IMR-90 (cell line): ENCODE data around the gene CCNL2. TPM values are rescaled to one million over a fixed set of nuclear protein-coding genes. Genes with fewer than 3 reads are reported as not detected.

Experiments
- ATAC-seq: fragments of 200-7000 bp; cut with Tn5 transposase; 2 replicates; pipeline ENCODE4 v1.9.1; 2020; ENCODE audit warnings: low read depth, mild to moderate bottlenecking, moderate library complexity
- BruUV-seq: library from RNA; stranded (reverse); fragments of 400-500 nt; replicated peaks from 2 replicates; lab custom pipeline; 2021; lab: Mats Ljungman, UMichigan
- CTCF ChIA-PET: fragments of 300-600 bp; formaldehyde crosslinking; extraction: SDS; loops from one replicate; lab custom pipeline; 2021; ENCODE audit warnings: antibody characterized with exemption; lab: Yijun Ruan, JAX
- POLR2A ChIA-PET: fragments of 300-600 bp; sonication (Branson Sonifier 250); formaldehyde crosslinking; loops from one replicate; lab custom pipeline; 2022; ENCODE audit warnings: antibody characterized with exemption; ENCODE audit not compliant: unreplicated experiment; lab: Charles Lee
- DNase-seq: peaks from one replicate; pipeline ENCODE4 v3.0.0; 2013
- H2AFZ ChIP-seq: replicated peaks from 2 replicates; pipeline ENCODE3; 2013; ENCODE audit warnings: low read length, mild to moderate bottlenecking; ENCODE audit not compliant: poor library complexity
- H2AK5ac ChIP-seq: 2 replicates; pipeline ENCODE4 v1.6.1; 2013; ENCODE audit warnings: low read depth, low read length, inconsistent platforms
- H2AK9ac ChIP-seq: replicated peaks from 2 replicates; pipeline ENCODE3; 2013; ENCODE audit warnings: mild to moderate bottlenecking, low read depth, low read length, moderate library complexity; ENCODE audit not compliant: poor library complexity
- H2BK120ac ChIP-seq: 2 replicates; pipeline ENCODE4 v1.6.1; 2013; ENCODE audit warnings: low read depth, low read length, inconsistent platforms
- H2BK15ac ChIP-seq: 3 replicates; pipeline ENCODE4 v1.6.1; 2013; ENCODE audit warnings: low read depth, low read length, inconsistent platforms
- H2BK20ac ChIP-seq: 2 replicates; pipeline ENCODE4 v1.6.1; 2013; ENCODE audit warnings: low read depth, mild to moderate bottlenecking, inconsistent platforms, low read length, moderate library complexity
- H2BK5ac ChIP-seq: 2 replicates; pipeline ENCODE4 v1.6.1; 2013; ENCODE audit warnings: mild to moderate bottlenecking, low read depth, low read length, inconsistent platforms; ENCODE audit not compliant: poor library complexity, severe bottlenecking
- H3K14ac ChIP-seq: replicated peaks from 2 replicates; pipeline ENCODE4 v1.6.1; 2013; ENCODE audit warnings: low read depth, low read length, inconsistent platforms
- H3K18ac ChIP-seq: 2 replicates; pipeline ENCODE4 v1.6.1; 2013; ENCODE audit warnings: low read depth, low read length, control low read depth
- H3K23ac ChIP-seq: 2 replicates; pipeline ENCODE4 v1.6.1; 2013; ENCODE audit warnings: low read depth, low read length, inconsistent platforms
- H3K27ac ChIP-seq: 2 replicates; pipeline ENCODE4 v1.5.1; 2013; ENCODE audit warnings: mild to moderate bottlenecking, control low read depth, low read length; ENCODE audit not compliant: insufficient read depth
- H3K27me3 ChIP-seq: 2 replicates; pipeline ENCODE4 v1.6.1; 2013; ENCODE audit warnings: low read length; ENCODE audit not compliant: control insufficient read depth, insufficient read depth
- H3K36me3 ChIP-seq: 2 replicates; pipeline ENCODE4 v1.6.1; 2013; ENCODE audit warnings: low read length, mixed read lengths; ENCODE audit not compliant: control insufficient read depth, insufficient read depth
- H3K4ac ChIP-seq: 2 replicates; pipeline ENCODE4 v1.6.1; 2013; ENCODE audit warnings: low read depth, low read length, inconsistent platforms
- H3K4me1 ChIP-seq: 2 replicates; pipeline ENCODE4 v1.6.1; 2013; ENCODE audit warnings: low read length, mixed read lengths; ENCODE audit not compliant: control insufficient read depth, insufficient read depth
- H3K4me2 ChIP-seq: 2 replicates; pipeline ENCODE4 v1.6.1; 2013; ENCODE audit warnings: low read depth, mild to moderate bottlenecking, control low read depth, low read length, moderate library complexity
- H3K4me3 ChIP-seq: 2 replicates; pipeline ENCODE4 v1.5.1; 2013; ENCODE audit warnings: low read depth, mild to moderate bottlenecking, control low read depth, low read length, moderate library complexity; ENCODE audit not compliant: insufficient read depth
- H3K56ac ChIP-seq: 2 replicates; pipeline ENCODE4 v1.6.1; 2013; ENCODE audit warnings: low read length, inconsistent platforms; ENCODE audit not compliant: insufficient read depth; ENCODE audit errors: extremely low read depth
- H3K79me1 ChIP-seq, 2 experiments: 2 replicates each; pipeline ENCODE4 v1.6.1; 2013; ENCODE audit warnings: low read length in 2 of 2, inconsistent platforms in 1 of 2, low read depth in 1 of 2
- H3K9ac ChIP-seq: 2 replicates; pipeline ENCODE4 v1.6.1; 2013; ENCODE audit warnings: low read depth, low read length, control low read depth
- H3K9me1 ChIP-seq: 2 replicates; pipeline ENCODE4 v1.6.1; 2013; ENCODE audit warnings: low read length, inconsistent platforms; ENCODE audit not compliant: insufficient read depth
- H3K9me3 ChIP-seq: 2 replicates; pipeline ENCODE4 v1.6.1; 2013; ENCODE audit warnings: low read length; ENCODE audit not compliant: control insufficient read depth, insufficient read depth
- H4K20me1 ChIP-seq: 2 replicates; pipeline ENCODE4 v1.6.1; 2013; ENCODE audit warnings: low read length, inconsistent platforms; ENCODE audit not compliant: insufficient read depth
- H4K5ac ChIP-seq: 2 replicates; pipeline ENCODE4 v1.6.1; 2013; ENCODE audit warnings: mild to moderate bottlenecking, low read depth, low read length, control low read depth
- H4K8ac ChIP-seq, 2 experiments: 2 replicates each; pipeline ENCODE4 v1.6.1; 2013; ENCODE audit warnings: low read depth in 2 of 2, low read length in 2 of 2, control low read depth in 1 of 2, inconsistent platforms in 1 of 2
- H4K91ac ChIP-seq: 2 replicates; pipeline ENCODE4 v1.6.1; 2013; ENCODE audit warnings: low read depth, low read length, inconsistent platforms; ENCODE audit not compliant: insufficient read depth
- BHLHE40 ChIP-seq: fragments of 150-350 bp; IDR thresholded peaks from 2 replicates; pipeline ENCODE4 v1.6.1; 2016; ENCODE audit warnings: mild to moderate bottlenecking, low read depth, low read length
- CEBPB ChIP-seq: IDR thresholded peaks from 2 replicates; pipeline ENCODE4 v1.6.1; 2012; ENCODE audit warnings: low read depth, low read length, improper control_type of control experiment
- CHD1 ChIP-seq: IDR thresholded peaks from 2 replicates; pipeline ENCODE4 v1.6.1; 2012; ENCODE audit warnings: low read depth, low read length, improper control_type of control experiment
- FOS ChIP-seq: fragments of 150-350 bp; IDR thresholded peaks from 2 replicates; pipeline ENCODE4 v1.6.1; 2016; ENCODE audit warnings: low read depth, low read length
- MAFK ChIP-seq: IDR thresholded peaks from 2 replicates; pipeline ENCODE4 v1.6.1; 2012; ENCODE audit warnings: low read depth, low read length, improper control_type of control experiment
- MAZ ChIP-seq: IDR thresholded peaks from 2 replicates; pipeline ENCODE4 v1.6.1; 2012; ENCODE audit warnings: low read depth, mild to moderate bottlenecking, low read length, improper control_type of control experiment, moderate library complexity, borderline replicate concordance
- MXI1 ChIP-seq: IDR thresholded peaks from 2 replicates; pipeline ENCODE4 v1.6.1; 2012; ENCODE audit warnings: low read depth, mild to moderate bottlenecking, low read length, moderate library complexity, borderline replicate concordance
- NFE2L2 ChIP-seq: fragments of 150-350 bp; IDR thresholded peaks from 2 replicates; pipeline ENCODE4 v1.6.1; 2016; ENCODE audit warnings: low read depth, mild to moderate bottlenecking, low read length
- POLR2A ChIP-seq: IDR thresholded peaks from 2 replicates; pipeline ENCODE4 v1.6.1; 2012; ENCODE audit warnings: mild to moderate bottlenecking, low read depth, low read length
- RCOR1 ChIP-seq: IDR thresholded peaks from 2 replicates; pipeline ENCODE4 v1.6.1; 2012; ENCODE audit warnings: mild to moderate bottlenecking, low read length, improper control_type of control experiment; ENCODE audit not compliant: insufficient replicate concordance
- WGBS, 2 experiments: methylation state at CpG; one replicate each; pipeline versions ENCODE4 v1.1.5 to v1.1.7; 2013; ENCODE audit warnings: missing lambda C conversion rate in 2 of 2; ENCODE audit not compliant: insufficient read length in 1 of 2; ENCODE audit errors: extremely low coverage in 2 of 2; 5-methylcytosine and 5-hydroxymethylcytosine counted together
- dilution Hi-C: fragments of 300-500 bp; cut with HindIII; formaldehyde crosslinking; loops from one replicate; pipeline ENCODE4 v1.14.3; 2018; ENCODE audit warnings: low sequenced_read_pairs; ENCODE audit not compliant: unreplicated experiment
- in situ Hi-C: fragments of 300-500 bp; cut with MboI; formaldehyde crosslinking; loops from 3 replicates; pipeline ENCODE4 v1.14.3; 2019; ENCODE audit warnings: low sequenced_read_pairs, inconsistent platforms, mixed read lengths
- intact Hi-C: fragments of 100-400 bp; cut with micrococcal nuclease; formaldehyde crosslinking; loops from 2 replicates; pipeline ENCODE4 v1.10.0; 2022
- polyA plus RNA-seq, 3 experiments: library from polyadenylated mRNA; depleted of rRNA; stranded (reverse); fragments of >200 nt; gene quantifications; 2 replicates each; pipeline ENCODE4 v1.2.3, GENCODE V29; 2012; ENCODE audit warnings: low replicate concordance in 1 of 3
- total RNA-seq: library from RNA; depleted of rRNA; stranded (reverse); fragments of >200 nt; gene quantifications from 2 replicates; pipeline ENCODE4 v1.2.3, GENCODE V29; 2012
- TF ChIP-seq, protein P1 (sequence below): fragments of 150-350 bp; IDR thresholded peaks from 2 replicates; pipeline ENCODE4 v1.6.1; 2017; ENCODE audit warnings: mild to moderate bottlenecking, antibody characterized with exemption, low read length, low read depth
- TF ChIP-seq, protein P2 (sequence below): conservative IDR thresholded peaks from 2 replicates; pipeline ENCODE4 v1.5.1; 2012; ENCODE audit warnings: mild to moderate bottlenecking, low read depth, low read length, improper control_type of control experiment
- TF ChIP-seq, protein P3 (sequence below): fragments of 150-350 bp; IDR thresholded peaks from 2 replicates; pipeline ENCODE4 v1.6.1; 2016; ENCODE audit warnings: low read depth, mild to moderate bottlenecking, low read length, moderate library complexity, borderline replicate concordance

The CCNL2 gene
- total and polyA plus RNA-seq, 2 of the 4 experiments (the other 2 are of a cell fraction) = 53.9 to 239 TPM

DNA sequence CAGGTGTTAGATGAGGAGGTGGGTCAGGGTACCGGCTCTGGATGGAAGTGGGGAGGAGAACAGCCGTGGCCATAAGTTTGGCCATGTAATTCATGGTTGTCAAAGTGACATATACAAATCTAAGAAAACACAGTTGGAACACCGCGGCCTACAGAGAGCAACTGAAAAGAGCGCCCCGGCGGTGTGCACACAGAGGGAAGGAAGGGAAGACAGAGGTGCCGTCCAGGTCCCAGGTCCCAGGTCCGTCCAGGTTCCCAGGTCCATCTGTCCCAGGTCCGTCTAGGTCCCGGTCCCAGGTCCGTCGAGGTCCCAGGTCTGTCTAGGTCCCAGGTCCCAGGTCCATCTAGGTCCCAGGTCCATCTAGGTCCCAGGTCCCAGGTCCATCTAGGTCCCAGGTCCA lies 12.5 kb upstream of the CCNL2 start:
- ATAC-seq (no peak), DNase-seq (no peak)
- Histone ChIP-seq H3K14ac (no peak overlapping the region), H4K91ac (no peak overlapping the region), H3K4me3 (no peak overlapping the region), H4K5ac (no peak overlapping the region), H2BK5ac (no peak overlapping the region), H3K23ac (no peak overlapping the region), H3K9ac (no peak overlapping the region), H2BK20ac (no peak overlapping the region), H3K4me1 (no peaks in the 10 kb centered on the region), H3K4ac (no peak overlapping the region), H3K9me1 (no peaks in the 10 kb centered on the region), H3K27me3 (no peaks in the 10 kb centered on the region), H2BK15ac (no peak overlapping the region), H2AK9ac (no peak overlapping the region), H3K9me3 (peaks cover 3% of the 10 kb centered on the region; the same call in 1 of the 2 replicates), H2BK120ac (no peak overlapping the region), H3K56ac (no peak overlapping the region), H3K27ac (no peak overlapping the region), H2AK5ac (no peak overlapping the region), H3K18ac (no peak overlapping the region), H2AFZ (no peak overlapping the region), H4K8ac (no peak overlapping the region), H3K36me3 (peaks cover 3% of the 10 kb centered on the region; the same call in 1 of the 2 replicates), H4K20me1 (peaks cover 11% of the 10 kb centered on the region; the same call in 1 of the 2 replicates), H3K79me1 (peaks cover 7 to 31% of the 10 kb centered on the region in 2 experiments; a peak in 3 of 4 replicates), H3K4me2 (no peak overlapping the region)
- WGBS, 2 experiments = 92% methylated on average over 6 of the region's 13 CpGs; no CpG with 5 or more reads in 1 of the 2 experiments
- dilution Hi-C loops = no loop called here
- intact Hi-C loops = no loop called here
- no TSS peak for BruUV-seq
- ChIA-PET POLR2A (no interaction called here), CTCF (no interaction called here)
- in situ Hi-C loops = no loop called here
- TF ChIP-seq, protein P1, sequence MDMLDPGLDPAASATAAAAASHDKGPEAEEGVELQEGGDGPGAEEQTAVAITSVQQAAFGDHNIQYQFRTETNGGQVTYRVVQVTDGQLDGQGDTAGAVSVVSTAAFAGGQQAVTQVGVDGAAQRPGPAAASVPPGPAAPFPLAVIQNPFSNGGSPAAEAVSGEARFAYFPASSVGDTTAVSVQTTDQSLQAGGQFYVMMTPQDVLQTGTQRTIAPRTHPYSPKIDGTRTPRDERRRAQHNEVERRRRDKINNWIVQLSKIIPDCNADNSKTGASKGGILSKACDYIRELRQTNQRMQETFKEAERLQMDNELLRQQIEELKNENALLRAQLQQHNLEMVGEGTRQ = no peak
- TF ChIP-seq MXI1 = no peak
- no peak for TF ChIP-seq RCOR1
- no peak for TF ChIP-seq CEBPB
- TF ChIP-seq MAZ = no peak
- TF ChIP-seq FOS = no peak
- TF ChIP-seq, protein P2, sequence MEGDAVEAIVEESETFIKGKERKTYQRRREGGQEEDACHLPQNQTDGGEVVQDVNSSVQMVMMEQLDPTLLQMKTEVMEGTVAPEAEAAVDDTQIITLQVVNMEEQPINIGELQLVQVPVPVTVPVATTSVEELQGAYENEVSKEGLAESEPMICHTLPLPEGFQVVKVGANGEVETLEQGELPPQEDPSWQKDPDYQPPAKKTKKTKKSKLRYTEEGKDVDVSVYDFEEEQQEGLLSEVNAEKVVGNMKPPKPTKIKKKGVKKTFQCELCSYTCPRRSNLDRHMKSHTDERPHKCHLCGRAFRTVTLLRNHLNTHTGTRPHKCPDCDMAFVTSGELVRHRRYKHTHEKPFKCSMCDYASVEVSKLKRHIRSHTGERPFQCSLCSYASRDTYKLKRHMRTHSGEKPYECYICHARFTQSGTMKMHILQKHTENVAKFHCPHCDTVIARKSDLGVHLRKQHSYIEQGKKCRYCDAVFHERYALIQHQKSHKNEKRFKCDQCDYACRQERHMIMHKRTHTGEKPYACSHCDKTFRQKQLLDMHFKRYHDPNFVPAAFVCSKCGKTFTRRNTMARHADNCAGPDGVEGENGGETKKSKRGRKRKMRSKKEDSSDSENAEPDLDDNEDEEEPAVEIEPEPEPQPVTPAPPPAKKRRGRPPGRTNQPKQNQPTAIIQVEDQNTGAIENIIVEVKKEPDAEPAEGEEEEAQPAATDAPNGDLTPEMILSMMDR = no peak
- TF ChIP-seq BHLHE40 = no peak
- no peak for TF ChIP-seq POLR2A
- TF ChIP-seq, protein P3, sequence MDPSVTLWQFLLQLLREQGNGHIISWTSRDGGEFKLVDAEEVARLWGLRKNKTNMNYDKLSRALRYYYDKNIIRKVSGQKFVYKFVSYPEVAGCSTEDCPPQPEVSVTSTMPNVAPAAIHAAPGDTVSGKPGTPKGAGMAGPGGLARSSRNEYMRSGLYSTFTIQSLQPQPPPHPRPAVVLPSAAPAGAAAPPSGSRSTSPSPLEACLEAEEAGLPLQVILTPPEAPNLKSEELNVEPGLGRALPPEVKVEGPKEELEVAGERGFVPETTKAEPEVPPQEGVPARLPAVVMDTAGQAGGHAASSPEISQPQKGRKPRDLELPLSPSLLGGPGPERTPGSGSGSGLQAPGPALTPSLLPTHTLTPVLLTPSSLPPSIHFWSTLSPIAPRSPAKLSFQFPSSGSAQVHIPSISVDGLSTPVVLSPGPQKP = no peak
- no peak for TF ChIP-seq MAFK
- TF ChIP-seq CHD1 = no peak
- no peak for TF ChIP-seq NFE2L2
